ENCODE results near the gene THAP9.
"Not testable (repeated sequence)": the region's sequence is repeated elsewhere in the genome, so short reads cannot be mapped to it uniquely, and the experiment has no call there.

THAP9 gene

DNA sequence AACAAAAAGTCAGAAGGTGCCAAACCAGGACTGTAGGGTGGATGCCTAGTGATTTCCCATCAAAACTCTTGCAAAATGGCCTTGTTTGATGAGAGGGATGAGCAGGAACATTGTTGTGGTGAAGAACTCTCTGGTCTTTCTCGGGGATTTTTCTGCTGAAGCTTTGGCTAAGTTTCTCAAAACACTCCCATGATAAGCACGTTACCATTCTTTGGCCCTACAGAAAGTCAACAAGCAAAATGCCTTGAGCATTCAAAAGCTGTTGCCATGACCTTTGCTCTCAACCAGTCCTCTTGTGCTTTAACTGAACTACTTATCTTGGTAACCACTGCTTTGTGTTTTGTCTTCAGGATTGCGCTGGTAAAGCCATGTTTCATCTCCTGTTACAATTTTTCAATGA is 6.6 kb upstream of the THAP9 start:
- no peak for DNase-seq (ENCODE audit: low spot score)

DNA sequence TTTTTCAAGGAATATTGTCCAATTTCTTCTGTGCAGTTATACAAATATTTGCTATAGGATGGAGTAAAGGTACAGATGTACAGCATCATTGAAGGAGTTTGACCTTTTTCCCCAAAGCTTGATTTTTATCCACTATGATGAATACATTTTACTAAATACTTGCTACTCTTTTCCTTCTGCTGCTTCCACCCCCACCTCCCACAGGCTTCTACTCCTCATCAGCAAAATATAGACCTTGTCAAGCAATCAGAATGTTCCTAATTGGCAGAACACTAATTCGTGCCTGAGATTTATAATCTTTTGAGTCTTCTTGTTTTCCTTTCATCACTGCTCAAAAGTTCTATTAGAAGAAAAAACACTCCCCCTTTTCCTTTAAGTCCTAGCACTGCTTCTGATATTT is 3.8 kb upstream of the THAP9 start:
- no peak for DNase-seq (ENCODE audit: low spot score)

DNA sequence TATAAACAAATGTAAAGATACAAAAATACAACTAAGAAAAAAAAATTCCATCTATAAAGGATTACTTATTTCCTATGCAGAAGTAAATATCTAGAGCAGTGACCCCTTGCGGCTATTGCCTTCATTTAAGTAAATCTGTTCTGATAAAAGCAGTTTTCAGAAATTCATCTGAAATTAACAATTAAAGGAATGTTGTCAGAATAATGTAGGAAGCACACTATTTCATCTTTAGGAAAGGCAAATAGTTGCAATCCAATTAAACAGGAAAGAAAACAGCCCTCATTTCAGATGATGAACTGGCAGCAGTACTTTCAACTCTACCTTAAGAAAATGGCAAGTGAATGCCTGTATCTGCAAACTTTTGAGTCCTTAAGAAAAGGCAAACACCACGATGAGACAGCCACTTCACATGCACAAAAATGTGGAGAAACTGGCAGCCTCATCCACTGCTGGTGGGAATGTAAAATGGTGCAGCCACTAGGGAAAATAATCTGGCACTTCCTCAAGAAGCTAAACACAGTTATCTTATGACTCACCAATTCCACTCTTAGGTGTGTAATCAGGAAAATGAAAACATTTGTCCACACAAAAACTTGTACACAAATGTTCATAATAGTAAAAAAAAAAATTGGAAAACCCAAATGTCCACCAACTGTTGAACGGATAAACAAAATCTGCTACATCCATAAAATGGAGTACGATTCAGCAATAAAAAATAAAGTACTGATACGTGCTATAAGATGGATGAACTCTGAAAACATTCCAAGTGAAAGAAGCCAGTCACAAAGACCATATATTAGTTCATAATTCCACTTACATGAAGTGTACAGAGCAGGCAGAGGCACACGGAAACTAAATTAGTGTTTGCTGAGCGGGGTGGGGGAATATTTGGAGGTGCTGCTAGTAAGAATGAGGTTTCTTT is 2.0 kb upstream of the THAP9 start:
- no peak for DNase-seq (ENCODE audit: low spot score)

DNA sequence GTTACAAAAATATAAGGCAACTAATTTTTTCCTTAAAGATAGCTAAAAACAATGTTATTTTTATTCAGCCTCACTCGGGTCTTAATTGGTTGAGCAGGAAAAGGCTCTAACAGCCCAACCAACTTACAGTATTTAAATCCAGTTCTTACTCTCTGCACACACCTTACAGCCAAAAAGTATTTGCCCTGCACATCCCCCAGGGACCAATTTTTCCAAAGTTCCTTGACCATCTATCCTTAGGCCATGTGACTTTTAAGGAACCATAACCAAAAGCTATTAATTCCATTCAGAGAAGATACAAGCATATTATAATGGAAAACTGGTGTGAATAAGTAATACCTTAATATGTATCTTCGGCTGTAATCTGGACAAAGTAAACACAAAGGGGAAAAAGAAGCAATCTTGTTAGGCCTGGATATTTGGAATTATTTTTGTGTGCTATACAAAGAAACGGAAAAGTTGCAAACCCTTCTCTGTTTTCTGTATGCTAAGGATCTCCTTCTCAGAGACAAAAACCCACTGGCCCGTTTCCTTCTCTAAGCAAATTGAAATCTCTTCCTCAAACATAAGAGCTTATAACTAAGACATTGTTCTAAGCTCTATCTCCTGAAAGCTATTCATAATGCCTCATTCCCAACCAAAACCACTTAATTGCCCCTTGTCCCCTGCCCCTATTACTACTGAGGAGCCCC is 1.0 kb upstream of the THAP9 start:
- DNase-seq (ENCODE audit: low spot score): no peak

DNA sequence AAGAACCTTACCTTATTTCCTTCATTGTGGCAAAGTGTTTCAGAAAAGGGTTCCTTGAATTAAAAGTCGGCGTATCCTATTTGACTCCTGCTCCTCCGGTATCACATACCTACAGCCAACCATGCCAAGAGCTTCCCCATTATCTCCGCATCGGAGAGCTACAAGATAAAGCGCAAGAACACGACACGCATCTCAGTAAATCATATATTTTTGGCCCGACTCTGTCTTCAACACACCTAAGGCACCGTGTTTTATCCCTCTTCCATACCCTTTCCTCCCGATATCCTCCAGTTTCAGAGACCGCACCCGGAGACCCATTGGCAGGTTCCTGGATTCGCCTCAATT is 497 bp upstream of the THAP9 start:
- DNase-seq (ENCODE audit: low spot score): no peak

DNA sequence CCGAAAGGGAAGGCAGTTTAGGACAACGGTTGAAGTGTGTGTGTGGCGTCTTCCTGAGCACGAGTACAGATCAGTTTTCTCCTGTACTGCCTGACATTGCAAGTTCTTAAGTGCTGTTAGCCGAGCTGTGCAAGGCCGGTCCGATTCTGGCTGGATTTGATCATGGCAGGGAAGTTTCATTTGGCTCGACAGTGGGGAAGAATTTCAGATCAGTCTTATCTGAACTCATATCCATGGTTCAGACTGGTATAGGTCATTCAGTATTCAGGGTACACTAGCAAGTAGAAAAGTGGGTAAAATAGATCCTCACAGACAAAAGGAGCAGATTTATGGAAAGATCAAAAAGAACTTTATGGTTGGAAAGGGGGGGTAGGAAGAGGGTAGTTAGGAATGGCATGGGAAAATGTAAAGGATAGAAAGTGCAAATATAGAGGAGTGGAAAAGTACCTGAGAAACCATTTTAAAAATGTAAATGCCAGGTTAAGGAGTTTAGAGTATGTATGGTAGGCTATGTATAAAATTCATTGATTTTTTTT is 716 bp downstream of the THAP9 start:
- no peak for DNase-seq (ENCODE audit: low spot score)

DNA sequence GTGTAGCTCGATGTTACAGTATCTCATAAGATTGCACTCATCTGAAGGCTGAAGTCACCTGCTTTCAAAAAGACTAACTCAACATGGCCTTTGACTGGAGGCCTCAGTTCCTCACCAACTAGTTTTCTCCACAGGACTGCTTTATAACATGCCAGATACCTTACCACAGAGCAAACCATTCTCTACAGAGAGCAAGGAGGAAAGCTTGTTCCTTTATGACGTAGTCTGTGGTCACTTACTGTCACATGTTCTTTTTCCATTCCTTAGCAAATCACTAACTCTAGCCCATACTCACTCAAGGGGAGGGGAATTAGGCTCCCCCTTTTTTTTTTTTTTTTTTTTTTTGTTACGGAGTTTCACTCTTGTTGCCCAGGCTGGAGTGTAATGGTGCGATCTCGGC is 3.2 kb downstream of the THAP9 start:
- peak; percentile 60 for DNase-seq (ENCODE audit: low spot score)

DNA sequence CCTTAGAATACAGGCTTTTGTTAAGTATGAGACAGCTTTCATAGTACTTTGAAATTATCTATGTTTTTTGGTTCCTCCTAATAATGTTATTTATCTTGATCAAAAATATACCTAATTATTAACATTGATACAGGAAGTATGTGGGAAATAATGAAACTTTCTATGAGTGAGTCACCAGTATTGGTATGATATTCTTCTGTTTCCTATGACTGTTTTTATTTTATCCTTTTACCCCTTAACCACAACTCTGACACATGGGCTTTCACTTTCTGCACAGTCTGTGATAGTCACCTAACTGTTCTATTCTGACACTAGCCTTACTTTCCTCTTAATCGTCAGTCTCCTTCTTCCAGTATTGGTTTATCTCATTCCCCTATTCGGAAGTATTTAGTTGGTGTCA is 4.7 kb downstream of the THAP9 start:
- DNase-seq (ENCODE audit: low spot score): peak; percentile 89

DNA sequence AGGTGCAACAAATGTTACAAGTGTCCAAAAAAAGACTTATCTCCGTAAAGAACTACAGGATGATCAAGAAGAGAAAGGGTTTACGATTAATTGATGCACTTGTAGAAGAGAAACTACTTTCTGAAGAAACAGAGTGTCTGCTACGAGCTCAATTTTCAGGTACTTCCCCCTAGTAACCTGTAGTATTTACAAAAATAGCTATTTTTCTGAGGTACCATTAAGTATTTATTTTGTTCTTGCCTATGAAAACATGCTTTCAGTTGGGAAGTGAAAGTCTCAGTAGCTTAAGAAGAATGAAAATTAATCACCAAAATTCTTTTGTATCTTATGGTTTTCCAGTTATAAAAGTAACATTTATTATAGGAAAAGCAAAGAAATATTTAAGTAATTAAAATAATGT is 5.9 kb downstream of the THAP9 start:
- DNase-seq (ENCODE audit: low spot score): no peak

DNA sequence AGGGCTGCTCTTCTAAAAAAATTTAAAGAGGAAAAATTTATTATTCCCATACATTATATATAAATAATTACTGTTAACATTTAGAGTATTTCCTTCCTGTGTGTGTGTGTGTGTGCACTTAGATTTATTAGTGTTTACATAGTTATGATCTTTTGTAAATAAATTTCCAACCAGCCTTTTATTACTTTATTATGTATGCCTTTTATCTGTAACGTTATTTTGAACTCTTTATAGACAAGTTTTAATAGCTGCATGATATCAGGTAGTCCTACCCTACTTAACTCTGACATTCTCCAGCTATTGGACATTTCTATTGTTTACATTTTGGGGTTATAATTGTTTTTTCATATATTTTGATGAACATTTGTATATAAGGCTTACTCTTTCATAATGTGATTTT is 8.8 kb downstream of the THAP9 start:
- DNase-seq (ENCODE audit: low spot score): no peak

DNA sequence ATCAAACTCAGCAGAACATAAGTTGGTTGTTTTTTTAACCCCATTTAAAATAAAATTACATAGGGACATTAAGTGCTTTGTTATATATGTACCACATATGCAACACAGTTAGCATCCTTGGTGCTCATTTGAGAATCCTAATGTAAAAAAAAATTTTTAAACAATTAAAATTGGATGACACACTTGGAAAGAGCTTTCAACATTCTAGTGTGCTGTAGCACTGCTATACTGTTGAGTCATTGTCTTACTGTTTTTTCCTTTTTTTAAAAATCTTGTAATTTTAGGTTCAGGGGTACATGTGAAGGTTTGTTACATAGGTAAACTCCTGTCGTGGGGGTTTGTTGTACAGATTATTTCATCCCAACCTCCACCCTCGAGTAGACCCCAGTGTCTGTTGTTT is 12.8 kb downstream of the THAP9 start:
- no peak for DNase-seq (ENCODE audit: low spot score)

DNA sequence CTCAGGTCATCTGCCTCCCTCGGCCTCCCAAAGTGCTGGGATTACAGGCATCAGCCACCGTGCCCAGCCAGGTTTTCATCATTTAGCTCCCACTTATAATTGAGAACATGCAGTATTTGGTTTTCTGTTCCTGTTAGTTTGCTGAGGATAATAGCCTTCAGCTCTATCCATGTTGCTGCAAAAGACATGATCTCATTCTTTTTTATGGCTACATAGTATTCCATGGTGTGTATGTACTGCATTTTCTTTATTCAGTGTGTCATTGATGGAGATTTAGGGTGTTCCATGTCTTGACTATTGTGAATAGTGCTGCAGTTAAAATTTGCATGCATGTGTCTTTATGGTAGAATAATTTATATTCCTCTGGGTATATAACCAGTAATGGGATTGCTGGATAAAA is 13.4 kb downstream of the THAP9 start:
- DNase-seq (ENCODE audit: low spot score): not testable (repeated sequence)

DNA sequence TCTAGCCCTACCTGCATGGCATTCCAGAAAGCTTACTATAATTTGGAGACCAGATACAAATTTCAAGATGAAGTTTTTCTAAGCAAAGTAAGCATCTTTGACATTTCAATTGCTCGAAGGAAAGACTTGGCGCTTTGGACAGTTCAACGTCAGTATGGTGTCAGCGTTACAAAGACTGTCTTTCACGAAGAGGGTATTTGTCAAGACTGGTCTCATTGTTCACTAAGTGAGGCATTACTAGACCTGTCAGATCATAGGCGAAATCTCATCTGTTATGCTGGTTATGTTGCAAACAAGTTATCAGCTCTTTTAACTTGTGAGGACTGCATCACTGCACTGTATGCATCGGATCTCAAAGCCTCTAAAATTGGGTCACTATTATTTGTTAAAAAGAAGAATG is 17.6 kb downstream of the THAP9 start:
- DNase-seq (ENCODE audit: low spot score): no peak

DNA sequence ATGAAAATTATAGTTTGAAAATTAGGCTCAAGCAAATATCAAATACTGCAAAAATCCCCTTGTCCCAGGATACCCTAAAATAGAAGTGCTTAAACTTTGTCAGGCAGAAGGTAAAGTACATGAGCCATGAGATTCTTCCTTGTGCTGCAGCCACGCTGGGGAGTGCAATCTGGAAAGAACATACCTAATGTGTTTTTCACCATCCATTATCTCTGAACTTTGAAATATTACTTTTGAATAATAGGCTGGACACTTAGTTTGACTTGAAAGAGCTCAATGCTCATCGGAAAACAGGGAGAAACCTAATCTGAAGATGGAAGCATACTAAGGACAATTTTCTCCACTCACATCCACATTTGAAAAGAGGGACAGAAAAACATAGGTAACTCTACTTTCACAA is 18.9 kb downstream of the THAP9 start:
- no peak for DNase-seq (ENCODE audit: low spot score)

DNA sequence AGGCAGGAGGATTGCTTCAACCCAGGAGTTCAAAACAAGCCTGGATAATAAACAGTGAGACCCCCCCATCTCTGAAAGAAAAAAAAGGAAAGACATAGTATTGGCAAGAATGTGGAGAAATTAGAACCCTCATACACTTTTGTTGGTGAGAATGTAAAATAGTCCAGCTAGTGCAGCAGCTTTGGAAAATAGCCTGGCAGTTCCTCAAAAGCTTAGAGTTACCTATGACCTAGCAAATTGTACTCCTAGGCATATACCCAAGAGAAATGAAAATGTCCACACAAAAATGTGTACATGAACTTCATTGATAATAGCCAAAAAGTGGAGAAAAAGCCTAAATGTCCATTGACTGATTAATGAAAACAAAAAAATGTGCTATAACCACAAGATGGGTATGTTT is 21.3 kb downstream of the THAP9 start:
- DNase-seq (ENCODE audit: low spot score): no peak

DNA sequence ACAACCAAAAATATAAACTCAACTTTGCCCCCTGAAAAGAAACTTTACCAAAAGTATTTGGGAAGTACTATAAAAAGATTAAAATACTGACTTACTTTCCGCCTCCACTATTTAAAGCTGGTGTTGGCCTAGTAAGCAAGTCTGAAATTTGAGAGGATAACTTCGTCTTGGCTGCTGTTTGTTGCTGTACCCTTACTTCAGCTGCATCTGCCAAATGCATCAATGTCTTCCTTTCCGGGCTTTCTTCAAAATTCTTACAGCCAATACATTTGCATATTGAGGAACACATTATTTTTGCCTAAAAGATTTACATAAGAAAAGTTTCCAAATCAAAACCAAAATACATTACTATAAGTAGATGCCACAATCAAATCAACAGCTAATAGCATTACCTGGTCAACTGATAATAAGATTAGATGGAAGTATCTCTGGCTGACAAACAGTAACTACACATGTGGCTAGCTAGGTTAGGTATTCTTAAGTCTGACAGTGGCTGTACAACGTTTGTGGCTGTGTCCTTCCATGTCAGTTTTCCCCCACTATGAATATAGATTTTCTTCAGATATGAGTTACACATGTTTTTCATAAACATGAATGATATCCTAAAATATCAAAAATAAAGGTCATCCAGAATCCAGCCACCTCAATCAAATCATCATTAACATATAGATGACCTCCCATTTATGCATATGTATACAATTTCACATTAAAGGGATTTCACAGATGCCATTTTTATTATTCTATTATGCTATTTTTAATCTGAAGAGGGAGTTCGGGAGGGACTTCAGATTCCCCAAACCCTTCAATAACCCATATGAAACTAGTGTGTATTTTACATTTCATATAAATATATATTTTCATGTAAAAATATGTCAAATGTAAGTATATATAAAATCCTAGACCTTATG is 30.6 kb downstream of the THAP9 start:
- DNase-seq (ENCODE audit: low spot score): no peak

DNA sequence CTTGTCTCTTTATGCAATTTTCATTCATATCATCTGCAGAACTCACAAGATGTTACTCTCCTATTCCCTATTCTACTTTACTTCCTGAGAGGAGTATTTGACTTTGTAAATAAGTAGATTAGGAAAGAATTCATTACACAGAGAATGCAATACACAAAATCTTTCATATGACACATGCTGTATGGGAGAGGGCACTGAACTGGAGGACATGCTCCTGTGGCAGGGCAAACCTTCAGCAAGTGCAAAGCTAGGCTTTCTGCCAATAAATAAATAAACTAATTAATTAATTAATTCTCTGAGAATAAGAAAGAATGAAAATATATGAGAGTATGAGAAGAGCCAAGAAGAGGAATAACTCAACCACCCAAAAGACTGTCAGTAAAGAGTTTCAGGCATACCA is 33.9 kb downstream of the THAP9 start:
- DNase-seq (ENCODE audit: low spot score): no peak

DNA sequence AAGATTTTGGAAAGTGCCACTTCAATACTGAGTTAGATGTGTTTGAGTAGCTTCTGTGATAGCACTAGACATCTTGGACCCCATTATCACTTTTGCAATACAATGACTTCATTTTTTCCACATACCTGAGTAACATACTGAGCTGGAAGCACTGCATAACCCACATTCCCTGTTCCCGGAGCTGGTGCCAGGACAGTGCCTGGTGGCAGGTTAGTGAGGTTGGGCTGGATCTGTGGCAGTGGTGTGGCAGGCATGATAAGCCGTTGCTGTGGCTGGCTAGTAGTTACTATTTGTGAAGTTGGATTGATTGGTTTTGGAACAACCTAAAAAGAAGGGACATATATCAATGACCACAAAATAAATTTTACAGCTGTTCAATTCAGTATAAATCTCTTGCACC is 38.9 kb downstream of the THAP9 start:
- no peak for DNase-seq (ENCODE audit: low spot score)

DNA sequence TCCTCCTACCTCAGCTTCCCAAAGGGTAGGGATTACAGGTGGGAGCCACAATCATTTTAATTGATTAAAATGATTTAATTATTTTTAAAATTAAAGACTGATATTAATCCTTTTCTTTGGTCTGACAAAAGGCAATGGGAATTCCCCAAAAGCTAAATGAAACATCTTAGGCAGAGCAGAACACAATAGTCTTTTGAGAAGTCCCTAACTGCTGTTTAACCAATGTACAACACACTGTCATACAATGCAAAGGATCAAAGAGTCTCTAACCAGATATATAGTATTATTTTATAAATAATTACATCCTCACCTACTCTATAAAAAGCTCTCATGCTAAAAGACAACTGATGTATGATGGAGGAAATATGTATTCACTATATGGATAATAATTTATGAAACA is 47.0 kb downstream of the THAP9 start:
- no peak for DNase-seq (ENCODE audit: low spot score)

DNA sequence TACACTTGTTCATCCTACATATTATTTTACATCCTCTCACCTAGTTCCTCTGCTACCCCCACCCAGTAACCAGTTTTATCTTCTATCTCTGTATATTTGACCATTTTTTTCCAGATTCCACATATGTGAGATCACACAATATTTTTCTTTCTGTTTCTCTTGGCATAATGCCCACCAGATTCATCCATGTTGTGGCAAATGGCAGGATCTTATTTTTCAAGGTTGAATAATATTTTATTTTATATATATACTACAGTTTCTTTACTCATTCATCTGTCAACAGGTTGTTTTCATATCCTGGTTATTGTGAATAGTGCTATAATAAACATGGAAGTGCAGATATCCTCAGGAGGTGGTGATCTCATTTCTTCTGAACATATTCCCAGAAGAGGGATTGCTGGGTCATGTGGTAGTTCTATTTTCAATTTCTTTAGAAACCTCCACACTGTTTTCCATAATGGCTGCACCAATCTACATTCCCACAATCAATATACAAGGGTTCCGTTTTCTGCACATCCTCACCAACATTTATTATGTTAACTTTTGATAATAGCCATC is 48.2 kb downstream of the THAP9 start:
- no peak for DNase-seq (ENCODE audit: low spot score)

DNA sequence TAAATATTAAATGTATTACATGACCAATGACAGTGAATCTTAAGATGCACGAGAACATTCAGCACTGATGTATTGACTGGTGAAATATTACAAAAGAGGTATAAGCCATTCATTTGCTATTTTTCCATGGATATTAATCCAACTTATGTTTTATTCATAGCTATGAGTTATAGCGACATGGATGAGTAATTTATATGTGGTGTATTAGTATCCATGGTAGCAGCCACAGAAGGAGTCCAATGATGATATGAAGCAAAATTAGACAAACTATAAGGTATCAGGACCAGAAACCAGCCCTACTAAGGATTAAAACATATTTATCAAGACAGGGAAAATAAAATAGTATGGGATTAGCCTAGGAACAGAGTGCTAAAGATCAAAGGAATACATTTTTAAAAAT is 50.7 kb downstream of the THAP9 start:
- DNase-seq (ENCODE audit: low spot score): no peak

DNA sequence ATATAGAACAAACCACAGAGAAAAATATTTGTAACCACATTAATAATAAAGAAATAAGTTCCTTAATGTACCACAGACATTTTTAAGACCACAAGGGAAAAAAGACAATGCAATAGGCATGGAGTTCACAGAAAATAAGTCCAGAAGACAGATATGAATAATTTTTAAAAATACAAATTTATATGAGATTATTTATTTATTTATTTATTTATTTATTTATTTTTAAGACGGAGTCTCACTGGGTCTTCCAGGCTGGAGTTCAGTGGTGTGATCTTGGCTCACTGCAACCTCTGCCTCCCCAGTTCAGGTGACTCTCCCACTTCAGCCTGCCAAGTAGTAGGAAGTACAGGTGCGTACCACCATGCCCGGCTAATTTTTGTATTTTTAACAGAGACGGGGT is 53.7 kb downstream of the THAP9 start:
- DNase-seq (ENCODE audit: low spot score): no peak
